Measurements from ENCODE around the gene ELN.

The ELN gene

GRCh38 chr7:73987298-73987697 is 40.7 kb upstream of the ELN start:
- Histone ChIP-seq H3K4me3 (ENCODE audit: low read length in 2 of 2) (no peak overlapping the region), H3K27ac (ENCODE audit: low read depth in 2 of 2, low read length in 2 of 2) (no peak overlapping the region), H3K9ac (ENCODE audit: low read depth in 1 of 2, low read length in 2 of 2) (no peak overlapping the region), H3K9me3 (ENCODE audit: control insufficient read depth in 2 of 2, low read length in 2 of 2) (no peaks in the 10 kb centered on the region), H3K27me3 (ENCODE audit: control insufficient read depth in 2 of 2, insufficient read depth in 2 of 2, low read length in 2 of 2) (no peaks in the 10 kb centered on the region), H3K36me3 (ENCODE audit: control insufficient read depth in 2 of 2, insufficient read depth in 2 of 2, low read length in 2 of 2) (no peaks in the 10 kb centered on the region), H3K4me1 (ENCODE audit: control insufficient read depth in 2 of 2, insufficient read depth in 2 of 2, low read length in 2 of 2) (peaks cover 4% of the 10 kb centered on the region in 2 donors)

- Histone ChIP-seq H3K36me3 (ENCODE audit: control insufficient read depth in 2 of 2, insufficient read depth in 2 of 2, low read length in 2 of 2) (no peaks in the 10 kb centered on the region), H3K9me3 (ENCODE audit: control insufficient read depth in 2 of 2, low read length in 2 of 2) (no peaks in the 10 kb centered on the region), H3K27ac (ENCODE audit: low read depth in 2 of 2, low read length in 2 of 2) (no peak overlapping the region), H3K4me1 (ENCODE audit: control insufficient read depth in 2 of 2, insufficient read depth in 2 of 2, low read length in 2 of 2) (peaks cover 7 to 8% of the 10 kb centered on the region in 2 donors), H3K9ac (ENCODE audit: low read depth in 1 of 2, low read length in 2 of 2) (no peak overlapping the region), H3K4me3 (ENCODE audit: low read length in 2 of 2) (no peak overlapping the region), H3K27me3 (ENCODE audit: control insufficient read depth in 2 of 2, insufficient read depth in 2 of 2, low read length in 2 of 2) (no peaks in the 10 kb centered on the region)
These were observed 39.8 kb upstream of the ELN start for GRCh38 chr7:73988197-73988596.

- H3K27me3 ChIP-seq (ENCODE audit: control insufficient read depth in 2 of 2, insufficient read depth in 2 of 2, low read length in 2 of 2): no peaks in the 10 kb centered on the region
- H3K9me3 ChIP-seq (ENCODE audit: control insufficient read depth in 2 of 2, low read length in 2 of 2): peaks cover 0 to 10% of the 10 kb centered on the region in 2 donors
- H3K4me1 ChIP-seq (ENCODE audit: control insufficient read depth in 2 of 2, insufficient read depth in 2 of 2, low read length in 2 of 2): peaks cover 4 to 14% of the 10 kb centered on the region in 2 donors
- no peak overlapping the region for H3K9ac ChIP-seq (ENCODE audit: low read depth in 1 of 2, low read length in 2 of 2)
- H3K27ac ChIP-seq (ENCODE audit: low read depth in 2 of 2, low read length in 2 of 2): peak overlapping the region in 1 of 2 donors; percentile 39
- H3K36me3 ChIP-seq (ENCODE audit: control insufficient read depth in 2 of 2, insufficient read depth in 2 of 2, low read length in 2 of 2): no peaks in the 10 kb centered on the region
- no peak overlapping the region for H3K4me3 ChIP-seq (ENCODE audit: low read length in 2 of 2)
These were observed 36.4 kb upstream of the ELN start for GRCh38 chr7:73991522-73992100.

GRCh38 chr7:73992101-73992562 is 35.8 kb upstream of the ELN start:
- Histone ChIP-seq H3K9ac (ENCODE audit: low read depth in 1 of 2, low read length in 2 of 2) (no peak overlapping the region), H3K36me3 (ENCODE audit: control insufficient read depth in 2 of 2, insufficient read depth in 2 of 2, low read length in 2 of 2) (no peaks in the 10 kb centered on the region), H3K27me3 (ENCODE audit: control insufficient read depth in 2 of 2, insufficient read depth in 2 of 2, low read length in 2 of 2) (no peaks in the 10 kb centered on the region), H3K4me3 (ENCODE audit: low read length in 2 of 2) (no peak overlapping the region), H3K9me3 (ENCODE audit: control insufficient read depth in 2 of 2, low read length in 2 of 2) (peaks cover 0 to 10% of the 10 kb centered on the region in 2 donors), H3K4me1 (ENCODE audit: control insufficient read depth in 2 of 2, insufficient read depth in 2 of 2, low read length in 2 of 2) (peaks cover 4 to 14% of the 10 kb centered on the region in 2 donors), H3K27ac (ENCODE audit: low read depth in 2 of 2, low read length in 2 of 2) (peak overlapping the region in 1 of 2 donors; percentile 39)

DNA sequence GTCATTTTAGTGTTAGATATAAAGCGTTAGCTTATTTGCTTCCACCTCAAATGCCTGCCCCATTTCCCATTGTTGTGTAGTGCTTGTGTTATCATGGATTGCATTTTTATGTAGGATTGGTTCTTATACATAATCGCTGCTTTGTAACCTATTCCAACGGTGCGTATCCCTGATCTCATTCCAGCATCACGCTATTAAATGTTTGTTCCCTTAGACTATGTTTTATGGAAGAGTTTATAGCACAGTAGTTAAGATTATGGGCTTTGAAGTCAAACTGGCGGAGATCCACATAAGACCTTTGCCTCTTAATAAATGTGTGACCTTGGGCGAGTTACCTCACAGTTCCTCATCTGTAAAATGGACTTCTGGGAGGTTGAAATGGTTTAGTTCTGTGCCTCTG is 34.0 kb upstream of the ELN start:
- Histone ChIP-seq H3K36me3 (ENCODE audit: control insufficient read depth in 2 of 2, insufficient read depth in 2 of 2, low read length in 2 of 2) (no peaks in the 10 kb centered on the region), H3K27ac (ENCODE audit: low read depth in 2 of 2, low read length in 2 of 2) (peak overlapping the region; percentile 39 to 65), H3K9ac (ENCODE audit: low read depth in 1 of 2, low read length in 2 of 2) (no peak overlapping the region), H3K27me3 (ENCODE audit: control insufficient read depth in 2 of 2, insufficient read depth in 2 of 2, low read length in 2 of 2) (no peaks in the 10 kb centered on the region), H3K4me1 (ENCODE audit: control insufficient read depth in 2 of 2, insufficient read depth in 2 of 2, low read length in 2 of 2) (peaks cover 4 to 19% of the 10 kb centered on the region in 2 donors), H3K4me3 (ENCODE audit: low read length in 2 of 2) (no peak overlapping the region), H3K9me3 (ENCODE audit: control insufficient read depth in 2 of 2, low read length in 2 of 2) (peaks cover 0 to 10% of the 10 kb centered on the region in 2 donors)

DNA sequence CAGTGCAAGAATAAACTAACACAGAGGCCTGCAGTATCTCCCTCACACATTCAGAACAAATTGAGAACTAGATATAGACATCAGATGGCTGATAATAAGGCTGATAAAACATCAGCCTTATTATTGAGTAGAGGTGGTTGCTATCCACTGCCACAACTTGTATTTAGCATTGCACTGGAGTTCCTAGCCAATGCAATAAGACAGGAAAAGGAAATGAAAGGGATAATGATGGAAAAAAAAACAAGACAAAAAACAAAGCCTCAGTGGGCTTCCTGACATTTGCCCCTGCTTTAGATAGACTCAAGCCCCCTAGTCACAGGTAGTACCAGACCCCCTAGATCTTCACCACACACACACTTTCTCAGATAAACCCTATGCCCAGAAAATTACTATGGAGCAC is 33.2 kb upstream of the ELN start:
- peak overlapping the region in 1 of 2 donors; percentile 39 for H3K27ac ChIP-seq (ENCODE audit: low read depth in 2 of 2, low read length in 2 of 2)
- H3K4me3 ChIP-seq (ENCODE audit: low read length in 2 of 2): no peak overlapping the region
- H3K9me3 ChIP-seq (ENCODE audit: control insufficient read depth in 2 of 2, low read length in 2 of 2): peaks cover 0 to 10% of the 10 kb centered on the region in 2 donors
- H3K27me3 ChIP-seq (ENCODE audit: control insufficient read depth in 2 of 2, insufficient read depth in 2 of 2, low read length in 2 of 2): no peaks in the 10 kb centered on the region
- no peak overlapping the region for H3K9ac ChIP-seq (ENCODE audit: low read depth in 1 of 2, low read length in 2 of 2)
- H3K4me1 ChIP-seq (ENCODE audit: control insufficient read depth in 2 of 2, insufficient read depth in 2 of 2, low read length in 2 of 2): peaks cover 4 to 21% of the 10 kb centered on the region in 2 donors
- H3K36me3 ChIP-seq (ENCODE audit: control insufficient read depth in 2 of 2, insufficient read depth in 2 of 2, low read length in 2 of 2): no peaks in the 10 kb centered on the region

DNA sequence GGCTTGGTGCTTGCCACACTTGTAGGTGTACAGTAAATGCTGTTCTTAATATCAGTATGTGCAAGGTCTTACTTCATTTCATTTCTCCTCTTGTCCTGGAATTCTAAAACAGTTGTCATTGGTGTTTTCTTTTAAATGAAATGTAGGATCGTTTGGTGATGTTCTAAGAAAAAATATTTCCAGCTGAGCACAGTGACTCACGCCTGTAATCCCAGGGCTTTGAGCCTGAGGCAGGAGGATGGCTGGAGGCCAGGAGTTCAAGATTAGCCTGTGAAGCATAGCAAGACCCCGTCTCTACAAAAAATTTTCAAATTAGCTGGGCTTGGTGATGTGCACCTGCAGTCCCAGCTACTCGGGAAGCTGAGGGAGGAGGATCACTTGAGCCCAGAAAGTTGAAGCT is 32.6 kb upstream of the ELN start:
- H3K4me3 ChIP-seq (ENCODE audit: low read length in 2 of 2): no peak overlapping the region
- H3K27ac ChIP-seq (ENCODE audit: low read depth in 2 of 2, low read length in 2 of 2): no peak overlapping the region
- peaks cover 0 to 10% of the 10 kb centered on the region in 2 donors for H3K9me3 ChIP-seq (ENCODE audit: control insufficient read depth in 2 of 2, low read length in 2 of 2)
- H3K36me3 ChIP-seq (ENCODE audit: control insufficient read depth in 2 of 2, insufficient read depth in 2 of 2, low read length in 2 of 2): no peaks in the 10 kb centered on the region
- H3K4me1 ChIP-seq (ENCODE audit: control insufficient read depth in 2 of 2, insufficient read depth in 2 of 2, low read length in 2 of 2): peaks cover 4 to 21% of the 10 kb centered on the region in 2 donors
- no peak overlapping the region for H3K9ac ChIP-seq (ENCODE audit: low read depth in 1 of 2, low read length in 2 of 2)
- no peaks in the 10 kb centered on the region for H3K27me3 ChIP-seq (ENCODE audit: control insufficient read depth in 2 of 2, insufficient read depth in 2 of 2, low read length in 2 of 2)

DNA sequence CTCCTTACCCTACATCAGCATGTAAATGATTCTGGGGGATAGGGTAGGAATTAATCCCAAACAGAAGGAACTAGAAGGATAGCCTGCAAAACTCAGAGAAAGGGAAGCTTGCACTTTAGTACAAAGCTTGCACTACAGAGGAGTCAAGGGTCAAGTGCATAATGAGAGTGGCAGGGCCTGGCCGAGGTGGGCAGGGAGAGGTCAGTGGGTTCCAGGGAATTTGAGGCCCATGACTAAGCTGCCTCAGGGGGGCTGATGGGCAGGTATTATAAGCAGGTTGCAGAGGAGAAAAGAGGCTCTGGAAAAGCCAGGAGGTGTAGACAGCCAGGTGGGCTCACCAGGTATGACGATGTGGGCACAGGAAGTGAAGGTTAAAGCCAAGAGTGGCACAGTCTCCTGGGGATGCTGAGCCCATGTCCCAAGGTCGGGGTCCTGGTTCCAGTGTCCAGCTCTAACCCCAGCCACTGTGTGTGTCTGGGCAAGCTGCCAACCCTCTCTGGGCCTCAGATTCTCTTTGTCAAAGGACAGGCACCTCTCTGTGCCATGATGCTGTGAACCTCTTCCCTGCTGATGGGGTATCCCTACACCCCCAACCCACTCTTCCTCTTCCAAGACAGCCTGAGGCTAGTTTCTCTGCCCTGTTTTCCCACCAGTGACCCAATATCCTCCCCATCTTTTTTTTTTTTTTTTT is 32.0 kb upstream of the ELN start:
- Histone ChIP-seq H3K36me3 (ENCODE audit: control insufficient read depth in 2 of 2, insufficient read depth in 2 of 2, low read length in 2 of 2) (no peaks in the 10 kb centered on the region), H3K27ac (ENCODE audit: low read depth in 2 of 2, low read length in 2 of 2) (no peak overlapping the region), H3K4me1 (ENCODE audit: control insufficient read depth in 2 of 2, insufficient read depth in 2 of 2, low read length in 2 of 2) (peaks cover 7 to 21% of the 10 kb centered on the region in 2 donors)

GRCh38 chr7:73997056-73997455 is 30.9 kb upstream of the ELN start:
- Histone ChIP-seq H3K4me1 (ENCODE audit: control insufficient read depth in 2 of 2, insufficient read depth in 2 of 2, low read length in 2 of 2) (peaks cover 7 to 21% of the 10 kb centered on the region in 2 donors), H3K36me3 (ENCODE audit: control insufficient read depth in 2 of 2, insufficient read depth in 2 of 2, low read length in 2 of 2) (no peaks in the 10 kb centered on the region), H3K27me3 (ENCODE audit: control insufficient read depth in 2 of 2, insufficient read depth in 2 of 2, low read length in 2 of 2) (no peaks in the 10 kb centered on the region), H3K9ac (ENCODE audit: low read depth in 1 of 2, low read length in 2 of 2) (no peak overlapping the region), H3K27ac (ENCODE audit: low read depth in 2 of 2, low read length in 2 of 2) (no peak overlapping the region), H3K4me3 (ENCODE audit: low read length in 2 of 2) (no peak overlapping the region), H3K9me3 (ENCODE audit: control insufficient read depth in 2 of 2, low read length in 2 of 2) (peaks cover 0 to 10% of the 10 kb centered on the region in 2 donors)

More for the DNA sequence above, 32.0 kb upstream of the ELN start:
- Histone ChIP-seq H3K9ac (ENCODE audit: low read depth in 1 of 2, low read length in 2 of 2) (no peak overlapping the region), H3K27me3 (ENCODE audit: control insufficient read depth in 2 of 2, insufficient read depth in 2 of 2, low read length in 2 of 2) (no peaks in the 10 kb centered on the region), H3K4me3 (ENCODE audit: low read length in 2 of 2) (no peak overlapping the region), H3K9me3 (ENCODE audit: control insufficient read depth in 2 of 2, low read length in 2 of 2) (peaks cover 0 to 10% of the 10 kb centered on the region in 2 donors)

GRCh38 chr7:73999664-74000435 is 28.1 kb upstream of the ELN start:
- H3K9me3 ChIP-seq (ENCODE audit: control insufficient read depth in 2 of 2, low read length in 2 of 2): peaks cover 0 to 3% of the 10 kb centered on the region in 2 donors
- no peak overlapping the region for H3K9ac ChIP-seq (ENCODE audit: low read depth in 1 of 2, low read length in 2 of 2)
- no peaks in the 10 kb centered on the region for H3K27me3 ChIP-seq (ENCODE audit: control insufficient read depth in 2 of 2, insufficient read depth in 2 of 2, low read length in 2 of 2)
- H3K36me3 ChIP-seq (ENCODE audit: control insufficient read depth in 2 of 2, insufficient read depth in 2 of 2, low read length in 2 of 2): no peaks in the 10 kb centered on the region
- no peak overlapping the region for H3K4me3 ChIP-seq (ENCODE audit: low read length in 2 of 2)
- peak overlapping the region in 1 of 2 donors; percentile 16 for H3K27ac ChIP-seq (ENCODE audit: low read depth in 2 of 2, low read length in 2 of 2)
- peaks cover 10 to 19% of the 10 kb centered on the region in 2 donors for H3K4me1 ChIP-seq (ENCODE audit: control insufficient read depth in 2 of 2, insufficient read depth in 2 of 2, low read length in 2 of 2)
